Activated T-cell treated with anti-CD3 and anti-CD28 coated beads for 24 hours (primary cell): ENCODE data around the gene NR2F1-AS1.

Experiments
- DNase-seq: peaks from one replicate; pipeline ENCODE4 v3.0.0-alpha.2; 2020; ENCODE audit warnings: low read depth

NR2F1-AS1 gene

GRCh38 chr5:93384995-93385394 is 196.0 kb downstream of the NR2F1-AS1 start:
- no peak for DNase-seq

DNA sequence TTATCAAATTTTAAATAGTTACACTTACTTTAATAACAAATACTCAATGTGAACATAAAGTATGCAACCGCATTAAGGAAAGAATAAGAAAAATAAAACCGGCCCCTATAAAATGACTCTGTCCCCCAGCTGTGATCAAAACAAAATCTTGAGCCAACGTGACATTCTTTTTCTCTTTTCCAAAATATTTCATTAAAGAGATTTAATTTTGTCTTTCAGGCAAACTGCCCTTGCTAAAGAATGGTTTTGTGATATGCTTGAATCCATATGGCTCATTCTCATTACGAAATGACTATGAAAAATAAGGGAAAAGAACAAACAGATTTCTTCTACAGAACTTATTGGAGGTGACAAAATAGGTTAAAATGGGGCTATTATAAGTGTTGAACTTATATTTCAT is 197.0 kb downstream of the NR2F1-AS1 start:
- no peak for DNase-seq

DNA sequence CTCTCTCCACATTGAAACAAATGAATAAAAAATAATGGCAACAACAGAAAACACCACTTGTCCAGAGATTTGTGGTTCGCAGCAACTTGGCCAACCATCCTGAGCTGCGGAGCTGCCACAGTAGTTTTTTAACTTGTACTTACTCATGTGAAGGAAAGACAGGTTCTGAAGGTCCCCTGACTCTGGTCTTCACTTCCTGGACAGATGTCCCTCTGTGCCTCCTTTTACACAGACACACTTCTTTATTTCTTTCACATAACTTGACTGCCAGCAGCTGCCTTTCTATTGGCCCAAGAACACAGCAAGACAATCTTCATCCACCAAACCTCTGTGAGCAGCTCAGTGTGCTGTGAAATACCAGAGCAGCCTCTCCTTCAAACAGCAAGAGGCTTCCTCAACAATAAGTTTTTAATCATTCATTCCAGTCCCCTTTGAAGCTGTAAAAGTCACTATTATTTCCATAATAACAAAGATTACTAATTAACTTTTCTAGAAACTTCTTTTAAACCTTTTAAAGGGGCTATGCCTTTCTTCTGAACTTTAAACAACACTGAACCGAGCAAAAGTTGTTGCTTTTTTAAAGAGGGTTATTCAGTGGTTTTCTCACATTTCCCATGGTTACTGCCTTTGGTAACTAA is 198.7 kb downstream of the NR2F1-AS1 start:
- no peak for DNase-seq

DNA sequence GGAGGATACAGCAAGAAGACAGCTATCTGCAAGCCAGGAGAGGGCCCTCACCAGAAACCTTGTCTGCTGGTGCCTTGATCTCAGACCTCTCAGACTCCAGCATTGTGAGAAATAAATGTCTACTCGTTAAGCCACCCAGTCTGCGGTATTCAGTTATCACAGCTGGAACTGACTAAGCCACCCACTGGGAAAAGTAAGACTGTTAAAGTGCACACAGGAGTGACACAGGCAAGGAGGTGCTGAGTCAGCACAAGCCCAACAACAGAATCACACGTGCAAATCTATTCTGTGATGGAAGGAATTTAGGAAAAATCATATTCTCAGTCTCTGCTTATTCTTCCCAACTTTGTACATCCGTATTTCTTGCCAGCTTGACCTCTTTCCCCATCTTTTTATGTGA is 200.0 kb downstream of the NR2F1-AS1 start:
- DNase-seq, result no peak

DNA sequence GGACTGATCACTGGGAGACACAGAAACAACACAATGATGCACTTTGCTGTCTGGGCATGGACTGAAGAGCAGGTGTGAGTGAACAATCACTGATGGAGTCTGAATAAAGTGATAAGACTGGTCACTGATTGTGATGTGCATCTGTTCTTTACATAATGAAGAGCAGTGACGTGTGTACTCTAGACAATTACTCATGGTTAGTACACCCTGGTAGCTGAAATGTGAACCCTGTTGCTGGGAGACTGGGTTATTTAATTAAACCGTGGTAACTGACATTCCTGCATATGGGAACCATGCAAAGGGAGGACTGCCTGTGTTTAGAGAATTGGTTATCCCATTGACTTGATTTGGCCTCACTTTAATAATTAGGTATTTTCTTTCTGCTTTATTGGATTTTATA is 202.9 kb downstream of the NR2F1-AS1 start:
- DNase-seq, result no peak

GRCh38 chr5:93371893-93372292 is 209.1 kb downstream of the NR2F1-AS1 start:
- no peak for DNase-seq

- DNase-seq, result no peak
Observed at GRCh38 chr5:93364378-93364777, 216.6 kb downstream of the NR2F1-AS1 start.

DNA sequence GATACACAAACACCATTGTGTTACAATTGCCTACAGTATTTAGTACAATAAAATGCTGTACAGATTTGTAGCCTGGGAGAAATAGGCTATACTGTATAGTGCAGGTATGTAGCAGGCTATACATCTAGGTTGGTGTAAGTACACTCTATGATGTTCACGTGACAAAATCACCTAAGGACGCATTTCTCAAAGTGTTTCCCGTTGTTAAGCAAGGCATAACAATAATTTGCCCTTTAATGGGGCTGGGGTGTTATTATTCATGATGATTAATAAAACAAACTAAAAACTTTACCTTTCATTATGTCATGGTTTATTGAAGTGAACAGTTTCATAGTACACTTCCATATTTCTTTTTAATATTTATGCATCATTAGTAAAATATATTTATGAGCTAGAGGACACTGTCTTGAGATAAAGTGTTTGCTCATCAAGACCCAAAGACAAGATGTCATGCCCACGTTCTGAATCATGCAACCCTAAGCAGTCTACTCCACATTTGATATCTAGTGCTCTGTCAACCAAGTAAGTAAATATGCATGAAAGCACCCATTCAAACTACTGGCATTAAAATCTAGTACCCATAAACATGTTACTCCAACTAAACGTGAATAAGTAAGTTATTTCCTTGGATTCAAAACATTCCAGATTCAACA is 220.5 kb downstream of the NR2F1-AS1 start:
- DNase-seq, result no peak

- DNase-seq, result no peak
Observed at GRCh38 chr5:93359960-93360305, 221.1 kb downstream of the NR2F1-AS1 start.
